Subcutaneous adipose tissue (tissue), 4 donors: Measurements from ENCODE around the gene CCDC171. TPM values are rescaled to one million over a fixed set of nuclear protein-coding genes. Genes with fewer than 3 reads are reported as not detected.

ENCODE experiments used
- total RNA-seq, 4 donors: library from RNA; depleted of rRNA; stranded (reverse); fragments of >200 nt; gene quantifications; one replicate each; pipeline ENCODE4 v1.1.0, GENCODE V29; 2016
- TF ChIP-seq, protein P1 (sequence below): fragments of 450-650 bp; IDR thresholded peaks from one replicate; pipeline ENCODE4 v1.5.1; 2016; ENCODE audit warnings: low read depth, mild to moderate bottlenecking, control low read depth, antibody characterized with exemption, moderate library complexity

Gene CCDC171
- total RNA-seq, 4 donors from 2014 or later, result 2.9 to 3.8 (median 3.6) TPM

DNA sequence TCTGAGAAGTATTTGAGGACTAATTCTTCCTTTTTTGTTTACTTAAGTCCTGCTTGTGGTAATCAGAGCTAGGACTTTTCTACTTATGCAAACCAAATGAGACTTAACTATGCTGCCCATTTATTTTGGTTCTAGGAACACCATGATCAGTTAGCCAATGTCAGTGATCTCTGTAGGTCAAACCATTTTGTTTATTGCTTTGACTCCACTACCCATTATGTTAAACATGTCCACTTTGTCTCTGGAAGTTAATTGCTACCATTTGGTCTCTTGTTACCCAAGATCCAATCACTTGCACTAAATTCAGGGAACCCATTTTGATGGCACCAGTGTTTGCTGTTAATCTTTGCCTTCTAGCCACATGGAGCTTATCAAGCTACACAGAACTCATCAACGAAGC is 161.9 kb downstream of the CCDC171 start:
- TF ChIP-seq, protein P1, sequence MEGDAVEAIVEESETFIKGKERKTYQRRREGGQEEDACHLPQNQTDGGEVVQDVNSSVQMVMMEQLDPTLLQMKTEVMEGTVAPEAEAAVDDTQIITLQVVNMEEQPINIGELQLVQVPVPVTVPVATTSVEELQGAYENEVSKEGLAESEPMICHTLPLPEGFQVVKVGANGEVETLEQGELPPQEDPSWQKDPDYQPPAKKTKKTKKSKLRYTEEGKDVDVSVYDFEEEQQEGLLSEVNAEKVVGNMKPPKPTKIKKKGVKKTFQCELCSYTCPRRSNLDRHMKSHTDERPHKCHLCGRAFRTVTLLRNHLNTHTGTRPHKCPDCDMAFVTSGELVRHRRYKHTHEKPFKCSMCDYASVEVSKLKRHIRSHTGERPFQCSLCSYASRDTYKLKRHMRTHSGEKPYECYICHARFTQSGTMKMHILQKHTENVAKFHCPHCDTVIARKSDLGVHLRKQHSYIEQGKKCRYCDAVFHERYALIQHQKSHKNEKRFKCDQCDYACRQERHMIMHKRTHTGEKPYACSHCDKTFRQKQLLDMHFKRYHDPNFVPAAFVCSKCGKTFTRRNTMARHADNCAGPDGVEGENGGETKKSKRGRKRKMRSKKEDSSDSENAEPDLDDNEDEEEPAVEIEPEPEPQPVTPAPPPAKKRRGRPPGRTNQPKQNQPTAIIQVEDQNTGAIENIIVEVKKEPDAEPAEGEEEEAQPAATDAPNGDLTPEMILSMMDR, result no peak

- TF ChIP-seq, protein P1, result no peak
These were observed 164.6 kb downstream of the CCDC171 start for GRCh38 chr9:15717290-15717967.

DNA sequence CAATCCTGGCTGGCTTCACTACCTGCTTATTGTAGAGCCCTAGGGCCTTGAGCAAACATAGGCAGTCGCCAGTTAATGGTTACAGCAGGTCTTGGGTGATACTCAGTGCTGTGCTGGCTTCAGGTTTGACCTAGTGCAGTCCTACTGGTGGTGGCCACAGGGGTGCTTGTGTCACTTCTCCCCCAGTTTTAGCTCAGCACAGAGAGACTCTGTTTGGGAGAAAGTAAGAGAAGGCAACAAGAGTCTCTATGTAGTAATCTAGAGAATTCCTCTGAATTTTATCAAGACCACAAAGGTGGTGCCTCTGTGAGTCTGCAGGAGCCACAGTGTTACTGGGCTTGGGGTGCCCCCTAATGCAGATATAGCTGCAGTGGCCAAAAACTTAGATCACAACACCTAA is 165.6 kb downstream of the CCDC171 start:
- TF ChIP-seq, protein P1, result no peak

- TF ChIP-seq, protein P1, result no peak
These were observed 168.0 kb downstream of the CCDC171 start for GRCh38 chr9:15720861-15721260.

- TF ChIP-seq, protein P1, result no peak
These were observed 170.0 kb downstream of the CCDC171 start for GRCh38 chr9:15722888-15723287.

GRCh38 chr9:15724016-15724415 is 171.2 kb downstream of the CCDC171 start:
- TF ChIP-seq, protein P1, result no peak

DNA sequence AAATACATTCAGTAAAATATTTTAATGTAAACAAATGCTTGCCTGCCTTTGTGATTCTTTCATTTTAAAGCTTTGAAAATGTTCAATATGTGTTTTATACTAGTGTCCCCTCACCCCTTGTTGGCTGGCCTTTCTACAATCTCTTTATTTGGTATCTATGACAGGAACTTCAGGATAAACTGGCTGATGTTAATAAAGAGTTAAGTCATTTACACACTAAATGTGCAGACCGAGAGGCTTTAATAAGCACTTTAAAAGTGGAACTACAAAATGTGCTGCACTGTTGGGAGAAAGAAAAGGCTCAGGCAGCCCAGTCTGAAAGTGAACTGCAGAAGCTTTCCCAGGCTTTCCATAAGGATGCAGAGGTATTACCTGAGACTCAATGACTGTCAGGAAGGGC is 171.8 kb downstream of the CCDC171 start:
- TF ChIP-seq, protein P1, result no peak
